ENCODE data around the gene WWP2.

WWP2 gene

GRCh38 chr16:69830146-69830533 lies 68.0 kb downstream of the WWP2 start:
- no peak overlapping the region for H3K9ac ChIP-seq (ENCODE audit: low read length)
- H3K4ac ChIP-seq (ENCODE audit: low read depth, low read length) = no peak overlapping the region
- no peaks in the 10 kb centered on the region for H3K79me1 ChIP-seq (ENCODE audit: low read length)
- no peak overlapping the region for H2BK5ac ChIP-seq (ENCODE audit: low read length)
- H4K8ac ChIP-seq (ENCODE audit: low read depth, low read length) = no peak overlapping the region
- H3K79me2 ChIP-seq (ENCODE audit: control insufficient read depth, insufficient read depth, low read length) = no peaks in the 10 kb centered on the region
- no CpG with 5 or more reads among the region's 5 CpGs for WGBS (ENCODE audit: extremely low coverage, insufficient coverage, low lambda C conversion rate)
- no peak for DNase-seq
- no peak overlapping the region for H3K18ac ChIP-seq (ENCODE audit: low read length)
- no peak overlapping the region for H3K23ac ChIP-seq (ENCODE audit: low read length)
- H2BK120ac ChIP-seq (ENCODE audit: low read depth, low read length) = no peak overlapping the region
- H3K4me2 ChIP-seq (ENCODE audit: low read length) = no peak overlapping the region
- H3K56ac ChIP-seq (ENCODE audit: low read length) = no peak overlapping the region
- H3K4me3 ChIP-seq (ENCODE audit: low read length) = no peak overlapping the region
- no peak overlapping the region for H4K5ac ChIP-seq (ENCODE audit: low read length)
- H2BK15ac ChIP-seq (replicated peaks; ENCODE audit: low read depth) = no peak overlapping the region
- no peaks in the 10 kb centered on the region for H3K27me3 ChIP-seq (ENCODE audit: insufficient read depth, low read length, poor library complexity)
- H2AK5ac ChIP-seq (ENCODE audit: low read length) = no peak overlapping the region
- no peak overlapping the region for H3K27ac ChIP-seq (ENCODE audit: low read depth, low read length)
- H3K36me3 ChIP-seq (ENCODE audit: control insufficient read depth, insufficient read depth, low read length) = no peaks in the 10 kb centered on the region
- peaks cover 6% of the 10 kb centered on the region for H3K4me1 ChIP-seq (ENCODE audit: control insufficient read depth, low read depth, low read length)

GRCh38 chr16:69830534-69831211 lies 68.5 kb downstream of the WWP2 start:
- Histone ChIP-seq H3K4me3 (ENCODE audit: low read length) (no peak overlapping the region), H2BK15ac (replicated peaks; ENCODE audit: low read depth) (no peak overlapping the region), H3K27me3 (ENCODE audit: insufficient read depth, low read length, poor library complexity) (no peaks in the 10 kb centered on the region), H3K56ac (ENCODE audit: low read length) (no peak overlapping the region), H2BK120ac (ENCODE audit: low read depth, low read length) (no peak overlapping the region), H3K23ac (ENCODE audit: low read length) (no peak overlapping the region), H3K79me1 (ENCODE audit: low read length) (no peaks in the 10 kb centered on the region), H3K18ac (ENCODE audit: low read length) (no peak overlapping the region), H3K27ac (ENCODE audit: low read depth, low read length) (no peak overlapping the region), H3K79me2 (ENCODE audit: control insufficient read depth, insufficient read depth, low read length) (no peaks in the 10 kb centered on the region), H4K5ac (ENCODE audit: low read length) (no peak overlapping the region), H4K8ac (ENCODE audit: low read depth, low read length) (no peak overlapping the region), H3K4ac (ENCODE audit: low read depth, low read length) (no peak overlapping the region), H3K4me1 (ENCODE audit: control insufficient read depth, low read depth, low read length) (peaks cover 6% of the 10 kb centered on the region), H2BK5ac (ENCODE audit: low read length) (no peak overlapping the region), H3K36me3 (ENCODE audit: control insufficient read depth, insufficient read depth, low read length) (no peaks in the 10 kb centered on the region), H3K9ac (ENCODE audit: low read length) (no peak overlapping the region), H2AK5ac (ENCODE audit: low read length) (no peak overlapping the region), H3K4me2 (ENCODE audit: low read length) (no peak overlapping the region)
- DNase-seq = no peak
- WGBS (ENCODE audit: extremely low coverage, insufficient coverage, low lambda C conversion rate) = no CpG with 5 or more reads among the region's 10 CpGs

GRCh38 chr16:69831212-69832123 lies 69.3 kb downstream of the WWP2 start:
- Histone ChIP-seq H3K27ac (ENCODE audit: low read depth, low read length) (no peak overlapping the region), H4K8ac (ENCODE audit: low read depth, low read length) (no peak overlapping the region), H3K4me3 (ENCODE audit: low read length) (no peak overlapping the region)

GRCh38 chr16:69833357-69834282 lies 71.5 kb downstream of the WWP2 start:
- no CpG with 5 or more reads among the region's 7 CpGs for WGBS (ENCODE audit: extremely low coverage, insufficient coverage, low lambda C conversion rate)
- Histone ChIP-seq H3K4me1 (ENCODE audit: control insufficient read depth, low read depth, low read length) (peaks cover 6% of the 10 kb centered on the region), H3K4me3 (ENCODE audit: low read length) (no peak overlapping the region), H4K5ac (ENCODE audit: low read length) (no peak overlapping the region), H3K36me3 (ENCODE audit: control insufficient read depth, insufficient read depth, low read length) (no peaks in the 10 kb centered on the region), H4K8ac (ENCODE audit: low read depth, low read length) (no peak overlapping the region), H2BK15ac (replicated peaks; ENCODE audit: low read depth) (no peak overlapping the region), H2AK5ac (ENCODE audit: low read length) (no peak overlapping the region), H3K18ac (ENCODE audit: low read length) (no peak overlapping the region), H3K9ac (ENCODE audit: low read length) (no peak overlapping the region), H3K23ac (ENCODE audit: low read length) (peak overlapping the region; percentile 83), H3K56ac (ENCODE audit: low read length) (peak overlapping the region; percentile 39), H3K79me1 (ENCODE audit: low read length) (no peaks in the 10 kb centered on the region), H2BK120ac (ENCODE audit: low read depth, low read length) (no peak overlapping the region), H3K27me3 (ENCODE audit: insufficient read depth, low read length, poor library complexity) (no peaks in the 10 kb centered on the region), H3K27ac (ENCODE audit: low read depth, low read length) (no peak overlapping the region), H3K79me2 (ENCODE audit: control insufficient read depth, insufficient read depth, low read length) (no peaks in the 10 kb centered on the region), H2BK5ac (ENCODE audit: low read length) (no peak overlapping the region), H3K4me2 (ENCODE audit: low read length) (no peak overlapping the region), H3K4ac (ENCODE audit: low read depth, low read length) (no peak overlapping the region)
- DNase-seq = no peak

More at GRCh38 chr16:69831212-69832123, 69.3 kb downstream of the WWP2 start:
- no peak overlapping the region for H3K56ac ChIP-seq (ENCODE audit: low read length)
- no peak overlapping the region for H2BK15ac ChIP-seq (replicated peaks; ENCODE audit: low read depth)
- no peak for DNase-seq
- no peak overlapping the region for H3K4me2 ChIP-seq (ENCODE audit: low read length)
- H2AK5ac ChIP-seq (ENCODE audit: low read length) = no peak overlapping the region
- no peak overlapping the region for H3K9ac ChIP-seq (ENCODE audit: low read length)
- H2BK5ac ChIP-seq (ENCODE audit: low read length) = no peak overlapping the region
- H4K5ac ChIP-seq (ENCODE audit: low read length) = no peak overlapping the region
- H3K23ac ChIP-seq (ENCODE audit: low read length) = no peak overlapping the region
- H3K79me2 ChIP-seq (ENCODE audit: control insufficient read depth, insufficient read depth, low read length) = no peaks in the 10 kb centered on the region
- H3K27me3 ChIP-seq (ENCODE audit: insufficient read depth, low read length, poor library complexity) = no peaks in the 10 kb centered on the region
- H3K18ac ChIP-seq (ENCODE audit: low read length) = no peak overlapping the region
- no CpG with 5 or more reads among the region's 13 CpGs for WGBS (ENCODE audit: extremely low coverage, insufficient coverage, low lambda C conversion rate)
- no peaks in the 10 kb centered on the region for H3K36me3 ChIP-seq (ENCODE audit: control insufficient read depth, insufficient read depth, low read length)
- peaks cover 6% of the 10 kb centered on the region for H3K4me1 ChIP-seq (ENCODE audit: control insufficient read depth, low read depth, low read length)
- H2BK120ac ChIP-seq (ENCODE audit: low read depth, low read length) = no peak overlapping the region
- H3K4ac ChIP-seq (ENCODE audit: low read depth, low read length) = no peak overlapping the region
- no peaks in the 10 kb centered on the region for H3K79me1 ChIP-seq (ENCODE audit: low read length)

GRCh38 chr16:69834807-69835466 lies 72.8 kb downstream of the WWP2 start:
- Histone ChIP-seq H2AK5ac (ENCODE audit: low read length) (no peak overlapping the region), H3K4me1 (ENCODE audit: control insufficient read depth, low read depth, low read length) (peaks cover 6% of the 10 kb centered on the region), H2BK15ac (replicated peaks; ENCODE audit: low read depth) (no peak overlapping the region), H3K4me3 (ENCODE audit: low read length) (no peak overlapping the region), H4K5ac (ENCODE audit: low read length) (no peak overlapping the region), H3K79me2 (ENCODE audit: control insufficient read depth, insufficient read depth, low read length) (no peaks in the 10 kb centered on the region), H2BK120ac (ENCODE audit: low read depth, low read length) (no peak overlapping the region), H3K27me3 (ENCODE audit: insufficient read depth, low read length, poor library complexity) (no peaks in the 10 kb centered on the region), H2BK5ac (ENCODE audit: low read length) (no peak overlapping the region), H3K4me2 (ENCODE audit: low read length) (no peak overlapping the region), H3K79me1 (ENCODE audit: low read length) (no peaks in the 10 kb centered on the region), H3K18ac (ENCODE audit: low read length) (no peak overlapping the region), H3K56ac (ENCODE audit: low read length) (no peak overlapping the region), H3K27ac (ENCODE audit: low read depth, low read length) (no peak overlapping the region), H3K36me3 (ENCODE audit: control insufficient read depth, insufficient read depth, low read length) (no peaks in the 10 kb centered on the region), H3K9ac (ENCODE audit: low read length) (no peak overlapping the region), H3K4ac (ENCODE audit: low read depth, low read length) (no peak overlapping the region), H3K23ac (ENCODE audit: low read length) (no peak overlapping the region), H4K8ac (ENCODE audit: low read depth, low read length) (no peak overlapping the region)
- no peak for DNase-seq
- WGBS (ENCODE audit: extremely low coverage, insufficient coverage, low lambda C conversion rate) = no CpG with 5 or more reads among the region's 7 CpGs
